ENCODE results near the gene SLC38A5.
A peak's percentile ranks its signal among the peaks of the same experiment; 100 is the strongest.

Gene SLC38A5

GRCh38 chrX:48487362-48487798 lies 17.3 kb upstream of the SLC38A5 start:
- TF ChIP-seq CTCF (IDR thresholded peaks at IDR 0.05; ENCODE audit: low read depth, low read length, missing control alignments): no peak
- H3K4me3 ChIP-seq (ENCODE audit: low read depth, low read length): no peak overlapping the region
- in situ Hi-C loops (cut with HindIII; ENCODE audit: low sequenced_read_pairs): no loop called here
- peak; percentile 94 for DNase-seq (ENCODE audit: low read depth)

GRCh38 chrX:48482526-48482925 lies 12.5 kb upstream of the SLC38A5 start:
- in situ Hi-C loops (cut with HindIII; ENCODE audit: low sequenced_read_pairs): no loop called here
- DNase-seq (ENCODE audit: low read depth): no peak
- no peak for TF ChIP-seq CTCF (IDR thresholded peaks at IDR 0.05; ENCODE audit: low read depth, low read length, missing control alignments)
- H3K4me3 ChIP-seq (ENCODE audit: low read depth, low read length): no peak overlapping the region

- in situ Hi-C loops (cut with HindIII; ENCODE audit: low sequenced_read_pairs): no loop called here
- TF ChIP-seq CTCF (IDR thresholded peaks at IDR 0.05; ENCODE audit: low read depth, low read length, missing control alignments): no peak
- no peak for DNase-seq (ENCODE audit: low read depth)
- H3K4me3 ChIP-seq (ENCODE audit: low read depth, low read length): no peak overlapping the region
These were observed 10.5 kb upstream of the SLC38A5 start for GRCh38 chrX:48480583-48480982.

GRCh38 chrX:48480142-48480541 lies 10.1 kb upstream of the SLC38A5 start:
- in situ Hi-C loops (cut with HindIII; ENCODE audit: low sequenced_read_pairs): no loop called here
- no peak overlapping the region for H3K4me3 ChIP-seq (ENCODE audit: low read depth, low read length)
- no peak for TF ChIP-seq CTCF (IDR thresholded peaks at IDR 0.05; ENCODE audit: low read depth, low read length, missing control alignments)
- DNase-seq (ENCODE audit: low read depth): no peak

- no peak overlapping the region for H3K4me3 ChIP-seq (ENCODE audit: low read depth, low read length)
- no peak for TF ChIP-seq CTCF (IDR thresholded peaks at IDR 0.05; ENCODE audit: low read depth, low read length, missing control alignments)
- in situ Hi-C loops (cut with HindIII; ENCODE audit: low sequenced_read_pairs): no loop called here
- no peak for DNase-seq (ENCODE audit: low read depth)
These were observed 8.7 kb upstream of the SLC38A5 start for GRCh38 chrX:48478806-48479205.

- no peak for DNase-seq (ENCODE audit: low read depth)
- H3K4me3 ChIP-seq (ENCODE audit: low read depth, low read length): peak overlapping the region; percentile 77
- in situ Hi-C loops (cut with HindIII; ENCODE audit: low sequenced_read_pairs): no loop called here
- no peak for TF ChIP-seq CTCF (IDR thresholded peaks at IDR 0.05; ENCODE audit: low read depth, low read length, missing control alignments)
These were observed 8.1 kb upstream of the SLC38A5 start for GRCh38 chrX:48477960-48478755.

Measured in astrocyte of the cerebellum (primary cell).